Uterus (tissue), 4 donors: ENCODE results near the gene NTRK2. TPM values are rescaled to one million over a fixed set of nuclear protein-coding genes. Genes with fewer than 3 reads are reported as not detected.

Source experiments
- DNase-seq, 2 donors: peaks; one replicate each; pipeline ENCODE4 v3.0.0-alpha.2; 2019 to 2020
- H3K27ac ChIP-seq, 2 donors: fragments of 200-600 bp; sonication (generic); 1 replicate in 1 of 2; 2 replicates in 1 of 2; pipeline ENCODE4 v1.5.1; 2016 to 2018
- H3K27me3 ChIP-seq, 2 donors: fragments of 200-600 bp; sonication (generic); one replicate each; pipeline ENCODE4 v1.5.1; 2018 to 2019; ENCODE audit warnings: control low read depth in 1 of 2
- H3K36me3 ChIP-seq, 2 donors: fragments of 200-600 bp; sonication (generic); one replicate each; pipeline ENCODE4 v1.5.1; 2019; ENCODE audit warnings: control low read depth in 1 of 2
- H3K4me1 ChIP-seq, 2 donors: fragments of 200-600 bp; sonication (generic); one replicate each; pipeline ENCODE4 v1.5.1; 2018 to 2019; ENCODE audit warnings: control low read depth in 1 of 2
- H3K4me3 ChIP-seq, 2 donors: fragments of 200-600 bp; sonication (generic); 1 replicate in 1 of 2; 2 replicates in 1 of 2; pipeline ENCODE4 v1.5.1; 2018 to 2019; ENCODE audit warnings: mild to moderate bottlenecking in 1 of 2
- H3K9me3 ChIP-seq, 2 donors: fragments of 200-600 bp; sonication (generic); one replicate each; pipeline ENCODE4 v1.5.1; 2019; ENCODE audit warnings: control low read depth in 1 of 2
- CTCF ChIP-seq, 4 experiments: fragments of 200-600 bp in 2 of 4; fragments of 450-650 bp in 2 of 4; sonication (generic) in 2 of 4; IDR thresholded peaks; one replicate each; pipeline ENCODE4 v1.5.1; 2016 to 2019; ENCODE audit warnings: antibody characterized with exemption in 4 of 4, mild to moderate bottlenecking in 2 of 4, moderate library complexity in 1 of 4
- POLR2A ChIP-seq, 2 donors: fragments of 450-650 bp; IDR thresholded peaks; one replicate each; pipeline ENCODE4 v1.6.1; 2016; ENCODE audit warnings: antibody characterized with exemption in 2 of 2, mild to moderate bottlenecking in 1 of 2, moderate library complexity in 1 of 2
- intact Hi-C: fragments of 100-400 bp; cut with DNase I; formaldehyde crosslinking; loops from one replicate; pipeline ENCODE4 v1.15.1; 2023; ENCODE audit warnings: low total_unique reads
- total RNA-seq, 4 donors: library from RNA; depleted of rRNA in 3 of 4; stranded (reverse); fragments of >200 nt in 3 of 4; gene quantifications; one replicate each; pipeline versions ENCODE4 v1.1.0 to v1.2.4, GENCODE V29; 2014 to 2023
- donor health status: DM: yes; HTN: yes; CAD: no.

Gene NTRK2
- total RNA-seq, 4 donors from 2014 or later = 6.5 to 23.2 (median 12.5) TPM

- H3K9me3 ChIP-seq = no peaks in the 10 kb centered on the region
- no peaks in the 10 kb centered on the region for H3K36me3 ChIP-seq
- no peak for DNase-seq
- no peak overlapping the region for H3K27ac ChIP-seq
- no peak overlapping the region for H3K4me3 ChIP-seq
- TF ChIP-seq CTCF (IDR thresholded peaks at IDR 0.05) (no peak), POLR2A (IDR thresholded peaks at IDR 0.05) (no peak)
- H3K4me1 ChIP-seq = no peaks in the 10 kb centered on the region
- intact Hi-C loops = no loop called here
- H3K27me3 ChIP-seq = no peaks in the 10 kb centered on the region
Measured at GRCh38 chr9:84755380-84755779, 85.9 kb downstream of the NTRK2 start.

- TF ChIP-seq CTCF (IDR thresholded peaks at IDR 0.05) = no peak
- no peak for TF ChIP-seq POLR2A (IDR thresholded peaks at IDR 0.05)
- Histone ChIP-seq H3K27ac (no peak overlapping the region), H3K9me3 (no peaks in the 10 kb centered on the region), H3K36me3 (no peaks in the 10 kb centered on the region), H3K27me3 (no peaks in the 10 kb centered on the region), H3K4me1 (no peaks in the 10 kb centered on the region), H3K4me3 (no peak overlapping the region)
- intact Hi-C loops = no loop called here
- no peak for DNase-seq
Measured at GRCh38 chr9:84756171-84756570, 86.6 kb downstream of the NTRK2 start.

GRCh38 chr9:84756731-84757130 lies 87.2 kb downstream of the NTRK2 start:
- H3K4me3 ChIP-seq = no peak overlapping the region
- intact Hi-C loops = no loop called here
- H3K27ac ChIP-seq = no peak overlapping the region

GRCh38 chr9:84758817-84759216 lies 89.3 kb downstream of the NTRK2 start:
- H3K4me1 ChIP-seq = no peaks in the 10 kb centered on the region
- TF ChIP-seq POLR2A (IDR thresholded peaks at IDR 0.05) = no peak
- TF ChIP-seq CTCF (IDR thresholded peaks at IDR 0.05) = no peak
- no peaks in the 10 kb centered on the region for H3K9me3 ChIP-seq
- no peak overlapping the region for H3K27ac ChIP-seq
- intact Hi-C loops = no loop called here
- H3K27me3 ChIP-seq = no peaks in the 10 kb centered on the region
- no peak for DNase-seq
- no peak overlapping the region for H3K4me3 ChIP-seq
- no peaks in the 10 kb centered on the region for H3K36me3 ChIP-seq

More at GRCh38 chr9:84756731-84757130, 87.2 kb downstream of the NTRK2 start:
- Histone ChIP-seq H3K4me1 (no peaks in the 10 kb centered on the region), H3K36me3 (no peaks in the 10 kb centered on the region), H3K27me3 (no peaks in the 10 kb centered on the region), H3K9me3 (no peaks in the 10 kb centered on the region)
- TF ChIP-seq POLR2A (IDR thresholded peaks at IDR 0.05) (no peak), CTCF (IDR thresholded peaks at IDR 0.05) (no peak)
- no peak for DNase-seq

GRCh38 chr9:84759300-84759750 lies 89.8 kb downstream of the NTRK2 start:
- no peak for DNase-seq
- H3K27me3 ChIP-seq = no peaks in the 10 kb centered on the region
- H3K4me3 ChIP-seq = no peak overlapping the region
- H3K27ac ChIP-seq = no peak overlapping the region
- intact Hi-C loops = no loop called here
- H3K9me3 ChIP-seq = no peaks in the 10 kb centered on the region
- TF ChIP-seq CTCF (IDR thresholded peaks at IDR 0.05) (no peak), POLR2A (IDR thresholded peaks at IDR 0.05) (no peak)
- H3K4me1 ChIP-seq = no peaks in the 10 kb centered on the region
- H3K36me3 ChIP-seq = no peaks in the 10 kb centered on the region
